Fibroblast of lung (primary cell): ENCODE data around the gene UTS2R. TPM values are rescaled to one million over a fixed set of nuclear protein-coding genes. Genes with fewer than 3 reads are reported as not detected.

Experiments
- DNase-seq, 2 donors: peaks; one replicate each; pipeline versions ENCODE4 v3.0.0 to v3.0.0-alpha.2; 2010; ENCODE audit warnings: low read depth in 2 of 2
- H2AFZ ChIP-seq: 2 replicates; pipeline ENCODE4 v1.5.1; 2012; ENCODE audit warnings: low read length, control low read depth, inconsistent platforms
- H3K27ac ChIP-seq: 2 replicates; pipeline ENCODE4 v1.5.1; 2011; ENCODE audit warnings: low read length, control low read depth; ENCODE audit not compliant: insufficient read depth
- H3K27me3 ChIP-seq: 2 replicates; pipeline ENCODE4 v1.5.1; 2011; ENCODE audit warnings: mild to moderate bottlenecking, low read length; ENCODE audit not compliant: control insufficient read depth, insufficient read depth
- H3K36me3 ChIP-seq: 2 replicates; pipeline ENCODE4 v1.5.1; 2011; ENCODE audit warnings: low read length; ENCODE audit not compliant: control insufficient read depth, insufficient read depth
- H3K4me1 ChIP-seq: 2 replicates; pipeline ENCODE4 v1.5.1; 2011; ENCODE audit warnings: low read length; ENCODE audit not compliant: control insufficient read depth, insufficient read depth; ENCODE audit errors: extremely low read depth
- H3K4me2 ChIP-seq: 2 replicates; pipeline ENCODE4 v1.5.1; 2011; ENCODE audit warnings: low read length, control low read depth; ENCODE audit not compliant: insufficient read depth; ENCODE audit errors: extremely low read depth
- H3K4me3 ChIP-seq, 4 experiments: fragments of 200-600 bp in 1 of 4; sonication (generic) in 1 of 4; replicated peaks in 1 of 4; 2 replicates each; pipeline ENCODE4 v1.5.1; 2011 to 2016; ENCODE audit warnings: low read length in 4 of 4, low read depth in 3 of 4, mild to moderate bottlenecking in 3 of 4, control low read depth in 2 of 4, inconsistent platforms in 1 of 4, mixed read lengths in 1 of 4; ENCODE audit not compliant: insufficient read depth in 1 of 4; ENCODE audit errors: control extremely low read depth in 1 of 4
- H3K79me2 ChIP-seq: 2 replicates; pipeline ENCODE4 v1.5.1; 2012; ENCODE audit warnings: mild to moderate bottlenecking, low read length, inconsistent platforms; ENCODE audit not compliant: control insufficient read depth, insufficient read depth
- H3K9ac ChIP-seq: 2 replicates; pipeline ENCODE4 v1.5.1; 2011; ENCODE audit warnings: mild to moderate bottlenecking, low read length, control low read depth; ENCODE audit not compliant: insufficient read depth
- H3K9me3 ChIP-seq: 2 replicates; pipeline ENCODE4 v1.5.1; 2012; ENCODE audit warnings: low read depth, low read length; ENCODE audit not compliant: control insufficient read depth, insufficient read depth
- H4K20me1 ChIP-seq: 2 replicates; pipeline ENCODE4 v1.5.1; 2011; ENCODE audit warnings: low read length; ENCODE audit not compliant: control insufficient read depth, insufficient read depth; ENCODE audit errors: extremely low read depth
- EZH2 ChIP-seq: IDR thresholded peaks from 2 replicates; pipeline ENCODE4 v1.5.1; 2012; ENCODE audit warnings: low read length, control low read depth, mild to moderate bottlenecking; ENCODE audit errors: missing control alignments
- polyA plus RNA-seq, 2 donors: library from polyadenylated mRNA; depleted of rRNA in 1 of 2; stranded (reverse) in 1 of 2; unstranded in 1 of 2; fragments of >200 nt; gene quantifications; 2 replicates each; pipeline ENCODE4 v1.2.1, GENCODE V29; 2011 to 2012; ENCODE audit warnings: missing spikeins in 1 of 2
- total RNA-seq: library from RNA; depleted of rRNA; stranded (reverse); fragments of >200 nt; gene quantifications from 2 replicates; pipeline ENCODE4 v1.2.1, GENCODE V29; 2014
- TF ChIP-seq, protein P1 (sequence below), 2 donors: IDR thresholded peaks in 1 of 2; conservative IDR thresholded peaks in 1 of 2; 1 replicate in 1 of 2; 2 replicates in 1 of 2; pipeline ENCODE4 v1.5.1; 2011 to 2012; ENCODE audit warnings: low read length in 2 of 2, control low read depth in 1 of 2, inconsistent platforms in 1 of 2, low read depth in 1 of 2, mild to moderate bottlenecking in 1 of 2

Gene UTS2R
- total and polyA plus RNA-seq, 2 donors (not counting 1 experiment from before 2014, with no cell fraction given): not detected

- no peak overlapping the region for H3K4me3 ChIP-seq
- H3K27me3 ChIP-seq: peaks cover 17% of the 10 kb centered on the region
- H3K9ac ChIP-seq: no peak overlapping the region
- no peak for TF ChIP-seq EZH2
- no peak for DNase-seq
- H2AFZ ChIP-seq: no peak overlapping the region
- no peaks in the 10 kb centered on the region for H3K9me3 ChIP-seq
- no peaks in the 10 kb centered on the region for H3K36me3 ChIP-seq
- H3K27ac ChIP-seq: no peak overlapping the region
- no peak overlapping the region for H3K4me2 ChIP-seq
- H4K20me1 ChIP-seq: no peaks in the 10 kb centered on the region
- H3K79me2 ChIP-seq: no peaks in the 10 kb centered on the region
- no peaks in the 10 kb centered on the region for H3K4me1 ChIP-seq
Measured at GRCh38 chr17:82388223-82388921, 16.8 kb downstream of the UTS2R start.

DNA sequence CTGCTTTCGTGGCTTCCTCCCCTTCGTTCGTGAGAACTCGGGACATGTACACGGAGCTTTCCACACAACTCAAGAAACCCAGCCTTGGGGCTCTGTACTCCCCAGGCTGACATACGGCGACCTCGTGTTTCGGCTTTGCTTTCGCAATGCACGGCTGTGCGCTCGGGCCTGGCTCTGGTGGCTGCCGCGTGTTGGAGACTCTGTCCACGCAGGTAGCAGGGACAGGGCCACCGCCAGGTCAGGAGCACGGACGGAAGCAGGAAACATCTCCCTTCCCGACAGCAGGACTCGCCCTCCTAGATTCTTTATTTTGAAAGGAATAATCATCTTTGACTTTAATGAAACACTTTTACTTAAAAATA, 17.3 kb downstream of the UTS2R start:
- H3K9ac ChIP-seq: no peak overlapping the region

GRCh38 chr17:82389379-82389778, 17.8 kb downstream of the UTS2R start:
- Histone ChIP-seq H3K27me3 (peaks cover 17% of the 10 kb centered on the region), H3K9me3 (no peaks in the 10 kb centered on the region), H3K4me2 (no peak overlapping the region), H4K20me1 (no peaks in the 10 kb centered on the region), H2AFZ (no peak overlapping the region), H3K9ac (no peak overlapping the region), H3K4me1 (no peaks in the 10 kb centered on the region), H3K4me3 (no peak overlapping the region), H3K79me2 (no peaks in the 10 kb centered on the region), H3K27ac (no peak overlapping the region), H3K36me3 (no peaks in the 10 kb centered on the region)
- TF ChIP-seq, protein P1, sequence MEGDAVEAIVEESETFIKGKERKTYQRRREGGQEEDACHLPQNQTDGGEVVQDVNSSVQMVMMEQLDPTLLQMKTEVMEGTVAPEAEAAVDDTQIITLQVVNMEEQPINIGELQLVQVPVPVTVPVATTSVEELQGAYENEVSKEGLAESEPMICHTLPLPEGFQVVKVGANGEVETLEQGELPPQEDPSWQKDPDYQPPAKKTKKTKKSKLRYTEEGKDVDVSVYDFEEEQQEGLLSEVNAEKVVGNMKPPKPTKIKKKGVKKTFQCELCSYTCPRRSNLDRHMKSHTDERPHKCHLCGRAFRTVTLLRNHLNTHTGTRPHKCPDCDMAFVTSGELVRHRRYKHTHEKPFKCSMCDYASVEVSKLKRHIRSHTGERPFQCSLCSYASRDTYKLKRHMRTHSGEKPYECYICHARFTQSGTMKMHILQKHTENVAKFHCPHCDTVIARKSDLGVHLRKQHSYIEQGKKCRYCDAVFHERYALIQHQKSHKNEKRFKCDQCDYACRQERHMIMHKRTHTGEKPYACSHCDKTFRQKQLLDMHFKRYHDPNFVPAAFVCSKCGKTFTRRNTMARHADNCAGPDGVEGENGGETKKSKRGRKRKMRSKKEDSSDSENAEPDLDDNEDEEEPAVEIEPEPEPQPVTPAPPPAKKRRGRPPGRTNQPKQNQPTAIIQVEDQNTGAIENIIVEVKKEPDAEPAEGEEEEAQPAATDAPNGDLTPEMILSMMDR (conservative IDR thresholded peaks at IDR 0.05 in 1 of 2, IDR thresholded peaks at IDR 0.05 in 1 of 2; ENCODE audit: low read depth in 1 of 2, low read length in 2 of 2): no peak
- TF ChIP-seq EZH2: no peak
- DNase-seq: no peak

More for the DNA sequence above, 17.3 kb downstream of the UTS2R start:
- no peak overlapping the region for H3K4me2 ChIP-seq
- no peak for TF ChIP-seq EZH2
- TF ChIP-seq, protein P1 (conservative IDR thresholded peaks at IDR 0.05 in 1 of 2, IDR thresholded peaks at IDR 0.05 in 1 of 2; ENCODE audit: low read depth in 1 of 2, low read length in 2 of 2): no peak
- no peak overlapping the region for H3K27ac ChIP-seq
- no peaks in the 10 kb centered on the region for H3K9me3 ChIP-seq
- no peak for DNase-seq
- no peak overlapping the region for H2AFZ ChIP-seq
- H3K4me3 ChIP-seq: no peak overlapping the region
- H3K36me3 ChIP-seq: no peaks in the 10 kb centered on the region
- H4K20me1 ChIP-seq: no peaks in the 10 kb centered on the region
- no peaks in the 10 kb centered on the region for H3K79me2 ChIP-seq
- peaks cover 17% of the 10 kb centered on the region for H3K27me3 ChIP-seq
- no peaks in the 10 kb centered on the region for H3K4me1 ChIP-seq
